Activated CD4-positive, alpha-beta T cell treated with anti-CD3 and anti-CD28 coated beads, Interleukin-2, Interleukin-4, amounts not matched to agents 100 ng/mL and 50 ng/mL, durations not matched to agents 16 hours and 8 hours (primary cell): Measurements from ENCODE around the gene SLIT1.

Experiments
- DNase-seq: peaks from one replicate; pipeline ENCODE4 v3.0.0-alpha.2; 2020; ENCODE audit warnings: low spot score

SLIT1 gene

DNA sequence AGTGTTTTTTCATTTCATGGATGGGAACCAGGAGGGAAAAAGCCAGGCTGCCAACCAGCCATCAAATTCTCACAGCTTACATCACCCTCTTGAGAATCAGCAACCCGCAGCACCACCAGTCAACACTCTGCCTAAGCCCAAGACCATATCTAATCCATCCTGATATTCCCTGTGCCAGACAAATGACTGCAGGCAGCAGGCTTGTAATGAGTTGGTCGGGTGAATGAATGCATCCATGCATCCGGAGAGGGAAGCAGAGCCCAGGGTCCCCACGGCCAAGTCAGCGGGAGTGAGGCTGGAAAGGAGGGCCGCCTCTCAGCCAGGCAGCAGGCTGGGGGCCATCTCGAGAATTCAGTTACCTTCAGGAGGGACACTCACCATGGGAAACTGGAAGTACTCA is 46.9 kb downstream of the SLIT1 start:
- DNase-seq: no peak

DNA sequence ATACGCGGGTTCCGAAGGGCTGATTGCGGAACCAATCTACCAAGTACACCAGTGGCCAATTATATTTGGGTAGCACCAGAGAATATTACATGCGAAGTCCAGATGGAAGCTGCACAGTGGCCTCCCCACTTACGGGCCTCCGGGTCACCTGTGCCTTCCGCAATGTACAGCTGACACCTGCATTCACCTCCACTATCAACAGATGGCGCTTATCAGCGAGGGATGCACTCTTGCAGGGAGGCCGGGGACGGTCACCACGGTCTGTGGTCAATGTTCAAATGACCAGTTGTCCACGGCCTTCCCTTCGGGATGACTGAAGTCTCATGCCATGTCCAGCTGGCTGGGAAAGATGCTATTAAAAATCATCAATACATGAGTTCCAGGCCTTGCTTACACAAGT is 47.6 kb downstream of the SLIT1 start:
- DNase-seq: no peak

DNA sequence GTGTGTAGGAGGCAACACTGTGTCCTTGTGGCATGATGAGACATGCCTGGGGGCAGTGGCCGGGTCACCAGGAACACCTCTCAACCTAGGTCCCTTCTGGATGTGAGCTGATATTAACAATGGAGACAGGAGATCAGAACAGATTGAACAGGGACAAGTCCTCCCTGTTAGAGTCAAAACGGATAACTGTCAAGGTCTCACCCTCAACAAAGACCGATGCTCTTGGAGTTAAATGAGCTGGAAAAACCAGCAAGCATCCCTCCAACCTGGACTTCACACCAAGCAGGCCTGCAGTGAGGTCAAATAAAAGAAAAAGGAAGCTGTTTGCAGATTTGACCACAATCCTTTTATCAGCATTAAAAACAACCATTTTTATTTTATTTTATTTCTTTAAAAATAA is 49.0 kb downstream of the SLIT1 start:
- DNase-seq: no peak

DNA sequence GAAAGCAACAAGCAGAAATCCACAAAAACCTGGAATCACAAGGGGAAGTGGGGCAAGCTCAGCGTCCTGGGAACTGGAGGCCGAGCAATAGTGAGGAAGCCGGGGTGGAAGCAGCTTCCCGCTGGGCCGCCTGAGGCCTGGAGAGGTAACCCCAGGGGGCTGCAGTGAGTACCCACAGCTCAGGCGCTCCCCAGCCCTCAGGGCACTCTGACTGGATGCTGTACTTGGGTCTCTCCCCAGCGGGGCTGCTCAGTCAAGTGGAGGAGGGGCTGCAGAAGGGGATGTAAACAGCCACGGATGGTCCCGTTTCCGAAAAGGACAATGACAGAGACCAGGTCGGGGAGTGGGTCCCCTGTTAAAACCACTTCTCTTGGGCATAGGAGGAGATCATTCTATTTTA is 50.3 kb downstream of the SLIT1 start:
- no peak for DNase-seq

GRCh38 chr10:97134983-97135382 is 50.8 kb downstream of the SLIT1 start:
- no peak for DNase-seq

DNA sequence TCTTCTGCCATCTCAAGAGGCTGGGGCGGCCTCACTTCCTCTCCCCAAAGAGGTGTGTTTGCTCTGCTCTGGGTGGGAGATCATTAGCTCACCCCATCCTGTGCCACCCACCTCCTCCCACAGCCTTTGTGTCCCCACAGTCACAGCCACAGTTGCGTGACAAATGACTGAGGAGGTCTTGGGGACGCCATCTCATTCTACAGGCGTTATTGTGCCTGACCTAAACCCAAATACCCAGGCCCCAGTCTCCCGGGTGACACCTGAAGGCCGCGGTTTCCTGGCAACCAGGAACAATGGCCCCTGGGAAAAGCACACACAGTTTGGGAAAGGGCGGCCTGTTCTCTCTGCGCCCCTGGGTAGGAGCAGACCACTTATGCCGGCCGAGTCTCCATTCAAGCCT is 51.6 kb downstream of the SLIT1 start:
- no peak for DNase-seq

GRCh38 chr10:97132273-97132672 is 53.5 kb downstream of the SLIT1 start:
- no peak for DNase-seq

GRCh38 chr10:97131666-97132065 is 54.1 kb downstream of the SLIT1 start:
- DNase-seq: no peak

DNA sequence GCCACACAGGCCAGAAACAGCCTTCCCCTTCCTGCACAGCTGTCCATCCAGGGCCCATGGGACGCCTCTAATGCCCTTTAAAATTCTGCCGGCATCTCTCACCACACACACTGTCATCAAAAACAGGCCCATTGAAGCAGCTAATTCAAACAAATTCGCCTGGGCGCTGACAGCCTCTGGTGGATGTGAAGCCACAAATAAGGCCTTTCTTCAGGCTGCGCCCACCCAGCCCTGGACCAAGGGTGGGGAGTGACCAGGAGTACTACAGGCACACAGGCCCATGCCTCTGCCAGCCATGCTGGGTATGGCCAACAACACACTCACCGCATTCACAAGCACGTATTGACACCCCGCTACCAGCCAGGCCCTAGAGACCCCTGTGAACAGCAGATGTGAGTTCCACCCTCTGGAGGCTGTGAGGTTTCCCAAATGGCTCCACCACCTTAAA is 54.6 kb downstream of the SLIT1 start:
- DNase-seq: no peak

DNA sequence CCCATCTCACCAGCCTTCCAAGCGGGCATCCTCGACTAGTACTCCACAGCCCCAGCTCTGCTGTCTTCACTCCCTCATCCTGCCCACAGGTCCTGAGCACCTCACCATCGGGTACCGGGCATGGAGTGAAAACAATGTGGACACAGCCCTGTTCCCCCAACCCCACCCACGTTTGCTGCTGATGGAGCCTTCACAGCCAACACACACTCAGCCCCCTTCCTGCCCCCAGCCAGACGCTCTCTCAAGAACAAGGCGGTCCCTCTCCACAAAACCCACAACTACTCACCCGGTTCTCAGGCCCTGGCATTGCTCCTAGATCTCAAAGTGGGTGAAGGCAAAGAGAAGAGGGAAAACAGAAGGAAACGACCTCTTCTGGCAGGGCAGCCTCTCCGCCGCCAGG is 56.1 kb downstream of the SLIT1 start:
- DNase-seq: no peak

- DNase-seq: no peak
Observed at GRCh38 chr10:97128516-97129154, 57.1 kb downstream of the SLIT1 start.

DNA sequence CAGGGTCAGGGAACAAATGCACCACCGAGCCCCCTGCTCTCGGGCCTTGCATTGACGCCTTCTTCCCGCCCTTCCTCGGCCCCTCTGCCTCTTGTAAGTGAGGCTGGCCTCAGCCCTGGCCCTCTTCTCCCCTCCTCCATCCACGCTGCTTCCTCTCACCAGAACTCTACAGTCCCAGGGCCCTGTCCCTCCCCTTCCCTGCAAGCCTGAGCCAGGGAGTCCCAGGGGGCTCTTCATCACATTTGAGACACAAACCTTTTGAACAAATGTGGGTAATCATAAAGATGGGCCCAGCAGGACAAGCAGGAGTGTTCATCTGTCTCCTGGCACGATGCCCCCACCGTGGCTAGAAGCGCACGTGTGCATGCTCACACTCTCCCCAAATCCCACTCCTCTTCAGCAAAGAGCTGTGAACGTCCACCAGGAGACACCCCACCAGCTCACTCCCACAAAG is 57.7 kb downstream of the SLIT1 start:
- DNase-seq: no peak

GRCh38 chr10:97127509-97127908 is 58.2 kb downstream of the SLIT1 start:
- DNase-seq: no peak

GRCh38 chr10:97124211-97124610 is 61.5 kb downstream of the SLIT1 start:
- no peak for DNase-seq

DNA sequence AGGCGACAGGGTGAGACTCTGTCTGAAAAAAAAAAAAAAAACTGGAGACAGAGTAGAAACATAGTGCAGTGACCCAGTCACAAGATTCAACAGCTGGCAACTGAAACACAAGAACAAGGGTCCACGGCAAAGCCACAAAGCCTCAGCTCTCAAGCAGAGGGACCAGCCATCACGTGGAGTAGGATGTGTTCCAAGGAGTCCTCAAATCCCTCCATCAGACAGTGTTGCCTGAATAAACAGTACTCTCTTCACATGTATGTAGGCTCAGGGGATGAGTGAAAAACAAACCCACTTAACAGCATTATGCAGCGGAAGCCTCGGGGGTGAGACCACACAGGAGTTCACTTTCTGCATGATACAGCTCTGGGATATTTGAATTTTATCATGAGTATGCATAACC is 62.0 kb downstream of the SLIT1 start:
- no peak for DNase-seq

DNA sequence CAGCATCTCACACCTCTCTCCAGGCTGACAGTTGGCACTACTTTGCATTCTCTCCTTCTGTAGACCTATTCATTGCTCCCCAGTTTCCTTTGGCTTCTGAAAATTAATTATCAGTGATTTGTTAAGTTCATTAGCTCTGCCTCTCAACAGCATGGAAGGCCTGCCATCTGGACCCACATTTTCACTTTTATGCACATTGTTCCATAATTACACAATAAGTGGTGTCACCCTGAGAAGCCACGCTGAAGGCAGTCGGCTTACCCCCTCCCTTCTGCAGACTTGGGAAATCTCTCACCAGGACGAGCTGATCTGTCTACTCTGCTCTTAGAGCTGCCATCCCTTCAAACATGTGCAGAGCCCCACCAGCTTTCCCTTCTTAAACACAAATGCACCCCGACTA is 64.7 kb downstream of the SLIT1 start:
- DNase-seq: no peak

DNA sequence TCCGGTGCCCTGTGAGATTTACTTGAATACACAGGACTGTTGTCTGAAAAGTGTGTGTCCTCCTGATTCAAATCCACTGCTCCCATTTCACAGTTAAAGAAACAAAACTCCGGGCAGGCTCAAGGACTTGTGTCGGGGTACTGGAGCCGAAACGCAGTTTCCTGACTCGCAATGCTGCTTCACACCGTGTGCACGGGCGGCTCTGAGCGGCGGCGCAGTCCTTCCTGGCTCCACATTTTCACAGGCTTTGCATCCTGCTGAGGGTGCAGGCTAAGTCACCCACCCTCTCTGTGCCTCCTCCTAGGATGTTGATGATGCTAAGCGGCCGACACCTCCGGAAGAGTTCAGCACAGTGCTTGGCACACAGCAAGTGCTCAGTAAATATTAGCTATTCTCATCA is 65.4 kb downstream of the SLIT1 start:
- no peak for DNase-seq

- DNase-seq: no peak
Observed at GRCh38 chr10:97119058-97119745, 66.6 kb downstream of the SLIT1 start.

DNA sequence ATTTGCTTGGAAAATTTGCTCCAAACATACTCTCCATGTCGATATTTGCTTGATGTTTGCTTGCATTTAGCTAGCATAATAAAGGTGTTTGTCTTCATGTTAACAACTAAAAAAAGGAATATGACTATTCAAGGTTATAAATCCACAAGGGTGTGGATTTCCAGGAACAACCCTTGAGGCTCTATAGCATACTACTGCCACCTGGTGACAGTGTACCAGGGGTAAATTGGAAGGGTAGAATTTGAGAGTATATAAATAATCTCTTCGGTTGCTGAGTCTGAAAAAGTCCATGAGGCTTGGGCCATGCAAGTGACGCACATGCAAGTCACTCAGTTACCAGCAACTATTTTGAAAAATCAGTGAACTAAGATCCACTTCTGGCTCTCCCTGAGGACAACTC is 68.4 kb downstream of the SLIT1 start:
- DNase-seq: no peak

DNA sequence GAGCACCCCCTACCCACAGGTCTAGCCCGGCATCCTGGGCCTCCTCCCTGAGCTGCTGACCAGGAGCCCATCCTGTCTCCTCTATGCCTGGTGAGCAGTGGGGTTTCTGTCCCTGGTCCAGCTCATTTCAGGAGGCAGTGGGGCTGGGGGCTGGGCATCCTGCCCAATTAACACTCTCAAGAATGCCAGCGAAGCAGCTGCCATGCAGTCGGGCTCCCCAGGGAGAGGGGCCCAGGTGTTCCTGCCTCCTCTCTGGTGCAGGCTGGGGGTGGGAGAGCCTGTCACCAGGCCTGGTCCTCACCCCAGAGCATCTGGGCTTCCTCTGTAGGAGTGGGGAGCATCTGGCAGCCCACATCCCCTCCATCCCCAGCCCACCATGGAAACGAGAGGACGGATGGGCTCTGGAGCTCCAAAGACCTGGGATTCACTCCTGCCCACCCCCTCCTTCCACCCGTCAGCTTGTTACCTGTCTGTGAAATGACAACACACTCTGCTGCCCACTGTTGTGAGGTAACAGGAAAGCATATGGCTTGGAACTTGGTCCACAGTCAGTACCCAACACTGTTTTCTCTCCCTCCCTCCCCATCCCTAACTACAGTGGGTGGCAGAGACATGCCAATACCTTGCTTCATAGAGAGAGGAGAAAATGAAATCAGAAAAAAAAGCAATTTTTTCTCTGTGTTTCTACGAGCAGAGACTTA is 69.1 kb downstream of the SLIT1 start:
- DNase-seq: no peak

GRCh38 chr10:97115846-97116245 is 69.9 kb downstream of the SLIT1 start:
- DNase-seq: no peak

DNA sequence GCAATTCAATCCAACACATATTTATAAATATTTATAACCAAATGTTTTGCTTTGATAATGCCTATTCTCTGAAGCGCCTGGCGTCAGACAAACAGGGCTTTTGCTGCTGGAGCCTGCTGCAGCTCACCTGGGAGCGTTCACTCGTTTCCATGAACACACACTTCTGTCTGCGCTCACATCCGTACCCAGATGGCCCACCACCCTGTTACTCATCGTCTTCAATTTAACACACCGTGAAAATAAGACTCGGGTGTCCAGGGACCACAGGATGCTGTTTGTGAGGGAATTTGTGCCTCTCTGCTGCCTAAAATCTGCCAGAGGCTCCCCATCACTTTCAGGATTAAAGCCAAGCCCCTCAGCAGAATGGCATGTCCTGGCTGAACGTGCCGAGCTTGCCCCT is 74.1 kb downstream of the SLIT1 start:
- no peak for DNase-seq

GRCh38 chr10:97109547-97109946 is 76.2 kb downstream of the SLIT1 start:
- DNase-seq: no peak
